Measurements from ENCODE around the gene RPS25.
A peak's percentile ranks its signal among the peaks of the same experiment; 100 is the strongest.
"Not testable (repeated sequence)": the region's sequence is repeated elsewhere in the genome, so short reads cannot be mapped to it uniquely, and the experiment has no call there.

RPS25 gene

GRCh38 chr11:119021631-119022030, 3.5 kb upstream of the RPS25 start:
- H3K27me3 ChIP-seq (ENCODE audit: insufficient read depth, low read length): no peaks in the 10 kb centered on the region
- DNase-seq: no peak
- H2AFZ ChIP-seq (ENCODE audit: insufficient read depth, low read length, poor library complexity): no peak overlapping the region
- H3K27ac ChIP-seq (ENCODE audit: low read depth, low read length): no peak overlapping the region
- H3K4me3 ChIP-seq (ENCODE audit: low read depth, low read length): no peak overlapping the region
- no peak overlapping the region for H4K91ac ChIP-seq (ENCODE audit: low read depth, low read length)
- no peak overlapping the region for H4K12ac ChIP-seq (ENCODE audit: low read depth, low read length)
- no peak overlapping the region for H2BK5ac ChIP-seq (ENCODE audit: low read depth, low read length, poor library complexity)
- H3K18ac ChIP-seq (ENCODE audit: low read length): no peak overlapping the region
- no CpG with 5 or more reads among the region's 5 CpGs for WGBS (ENCODE audit: extremely low coverage, insufficient coverage, insufficient read length)
- no peak overlapping the region for H2BK12ac ChIP-seq (ENCODE audit: low read length)
- peaks cover 18 to 29% of the 10 kb centered on the region in 2 experiments for H3K4me1 ChIP-seq (ENCODE audit: control insufficient read depth in 1 of 2, insufficient read depth in 2 of 2, low read length in 2 of 2)
- H3K4ac ChIP-seq (ENCODE audit: low read depth, low read length): no peak overlapping the region
- no peak overlapping the region for H3K23ac ChIP-seq (ENCODE audit: low read length)
- no peak overlapping the region for H3K4me2 ChIP-seq (ENCODE audit: low read length)
- H3K9me3 ChIP-seq (ENCODE audit: insufficient read depth, low read depth, low read length): no peaks in the 10 kb centered on the region
- H2BK120ac ChIP-seq (ENCODE audit: insufficient read depth, low read length, poor library complexity): no peak overlapping the region
- no peak overlapping the region for H2AK5ac ChIP-seq (ENCODE audit: low read length)
- H4K8ac ChIP-seq (ENCODE audit: low read depth, low read length): no peak overlapping the region
- H3K9ac ChIP-seq (ENCODE audit: low read length): no peak overlapping the region
- H3K79me2 ChIP-seq (ENCODE audit: control insufficient read depth, insufficient read depth, low read length, poor library complexity): peaks cover 11% of the 10 kb centered on the region
- H3K14ac ChIP-seq (ENCODE audit: low read length): no peak overlapping the region
- peaks cover 27 to 30% of the 10 kb centered on the region in 2 experiments for H3K36me3 ChIP-seq (ENCODE audit: control insufficient read depth in 1 of 2, insufficient read depth in 2 of 2, low read length in 2 of 2)
- H3K79me1 ChIP-seq (ENCODE audit: low read length): peaks cover 9% of the 10 kb centered on the region

DNA sequence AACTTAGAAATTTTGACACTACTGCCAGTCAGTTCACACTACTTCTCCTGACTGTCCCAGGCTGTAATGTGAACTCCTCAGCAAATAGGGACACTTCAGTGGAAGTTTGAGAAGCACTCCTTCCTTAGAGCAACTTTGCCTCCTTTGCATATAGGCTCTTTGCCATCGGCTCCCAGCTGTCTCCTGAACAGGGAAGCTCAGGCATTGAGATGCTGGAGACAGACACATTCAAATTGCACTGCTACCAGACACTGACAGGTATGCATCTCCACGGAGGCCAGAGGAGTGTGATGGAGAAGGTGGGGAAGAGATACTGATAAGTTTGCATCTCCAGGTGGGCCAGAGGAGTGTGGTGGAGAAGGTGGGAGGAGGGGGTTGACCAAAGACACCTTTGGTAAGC, 1.9 kb upstream of the RPS25 start:
- H2BK12ac ChIP-seq (ENCODE audit: low read length): no peak overlapping the region
- H2AK5ac ChIP-seq (ENCODE audit: low read length): no peak overlapping the region
- H3K14ac ChIP-seq (ENCODE audit: low read length): no peak overlapping the region
- no peak overlapping the region for H2BK5ac ChIP-seq (ENCODE audit: low read depth, low read length, poor library complexity)
- H3K4me1 ChIP-seq (ENCODE audit: control insufficient read depth in 1 of 2, insufficient read depth in 2 of 2, low read length in 2 of 2): peaks cover 4 to 14% of the 10 kb centered on the region in 2 experiments
- no peak overlapping the region for H3K4ac ChIP-seq (ENCODE audit: low read depth, low read length)
- no peak overlapping the region for H2BK120ac ChIP-seq (ENCODE audit: insufficient read depth, low read length, poor library complexity)
- H3K18ac ChIP-seq (ENCODE audit: low read length): no peak overlapping the region
- peaks cover 28 to 33% of the 10 kb centered on the region in 2 experiments for H3K36me3 ChIP-seq (ENCODE audit: control insufficient read depth in 1 of 2, insufficient read depth in 2 of 2, low read length in 2 of 2)
- H3K23ac ChIP-seq (ENCODE audit: low read length): no peak overlapping the region
- peaks cover 8% of the 10 kb centered on the region for H3K79me1 ChIP-seq (ENCODE audit: low read length)
- peaks cover 2% of the 10 kb centered on the region for H3K9me3 ChIP-seq (ENCODE audit: insufficient read depth, low read depth, low read length)
- H4K12ac ChIP-seq (ENCODE audit: low read depth, low read length): no peak overlapping the region
- no peaks in the 10 kb centered on the region for H3K27me3 ChIP-seq (ENCODE audit: insufficient read depth, low read length)
- peaks cover 11% of the 10 kb centered on the region for H3K79me2 ChIP-seq (ENCODE audit: control insufficient read depth, insufficient read depth, low read length, poor library complexity)
- no peak for DNase-seq
- no peak overlapping the region for H2AFZ ChIP-seq (ENCODE audit: insufficient read depth, low read length, poor library complexity)
- WGBS (ENCODE audit: extremely low coverage, insufficient coverage, insufficient read length): no CpG with 5 or more reads among the region's 2 CpGs
- no peak overlapping the region for H3K4me3 ChIP-seq (ENCODE audit: low read depth, low read length)
- no peak overlapping the region for H3K4me2 ChIP-seq (ENCODE audit: low read length)
- H3K9ac ChIP-seq (ENCODE audit: low read length): no peak overlapping the region
- no peak overlapping the region for H3K27ac ChIP-seq (ENCODE audit: low read depth, low read length)
- H4K91ac ChIP-seq (ENCODE audit: low read depth, low read length): no peak overlapping the region
- no peak overlapping the region for H4K8ac ChIP-seq (ENCODE audit: low read depth, low read length)

GRCh38 chr11:119017377-119017776, 766 bp downstream of the RPS25 start:
- not testable (repeated sequence) for H2BK5ac ChIP-seq (ENCODE audit: low read depth, low read length, poor library complexity); H3K27me3 ChIP-seq (ENCODE audit: insufficient read depth, low read length); H2BK12ac ChIP-seq (ENCODE audit: low read length); H3K9me3 ChIP-seq (ENCODE audit: insufficient read depth, low read depth, low read length); H3K79me1 ChIP-seq (ENCODE audit: low read length); H4K91ac ChIP-seq (ENCODE audit: low read depth, low read length); H2AFZ ChIP-seq (ENCODE audit: insufficient read depth, low read length, poor library complexity); H3K4me1 ChIP-seq (ENCODE audit: control insufficient read depth in 1 of 2, insufficient read depth in 2 of 2, low read length in 2 of 2); H3K18ac ChIP-seq (ENCODE audit: low read length); H3K23ac ChIP-seq (ENCODE audit: low read length); H2BK120ac ChIP-seq (ENCODE audit: insufficient read depth, low read length, poor library complexity); H3K14ac ChIP-seq (ENCODE audit: low read length); DNase-seq; H4K8ac ChIP-seq (ENCODE audit: low read depth, low read length); H2AK5ac ChIP-seq (ENCODE audit: low read length)
- Histone ChIP-seq H3K27ac (ENCODE audit: low read depth, low read length) (peak overlapping the region; percentile 14), H3K79me2 (ENCODE audit: control insufficient read depth, insufficient read depth, low read length, poor library complexity) (peaks cover 11% of the 10 kb centered on the region), H3K4me3 (ENCODE audit: low read depth, low read length) (peak overlapping the region; percentile 97), H3K4ac (ENCODE audit: low read depth, low read length) (peak overlapping the region; percentile 92), H3K36me3 (ENCODE audit: control insufficient read depth in 1 of 2, insufficient read depth in 2 of 2, low read length in 2 of 2) (peaks cover 22 to 38% of the 10 kb centered on the region in 2 experiments), H3K4me2 (ENCODE audit: low read length) (peak overlapping the region; percentile 88), H4K12ac (ENCODE audit: low read depth, low read length) (peak overlapping the region; percentile 51), H3K9ac (ENCODE audit: low read length) (peak overlapping the region; percentile 87)
- whole genome bisulfite sequencing (ENCODE audit: extremely low coverage, insufficient coverage, insufficient read length): no CpG with 5 or more reads among the region's 10 CpGs

DNA sequence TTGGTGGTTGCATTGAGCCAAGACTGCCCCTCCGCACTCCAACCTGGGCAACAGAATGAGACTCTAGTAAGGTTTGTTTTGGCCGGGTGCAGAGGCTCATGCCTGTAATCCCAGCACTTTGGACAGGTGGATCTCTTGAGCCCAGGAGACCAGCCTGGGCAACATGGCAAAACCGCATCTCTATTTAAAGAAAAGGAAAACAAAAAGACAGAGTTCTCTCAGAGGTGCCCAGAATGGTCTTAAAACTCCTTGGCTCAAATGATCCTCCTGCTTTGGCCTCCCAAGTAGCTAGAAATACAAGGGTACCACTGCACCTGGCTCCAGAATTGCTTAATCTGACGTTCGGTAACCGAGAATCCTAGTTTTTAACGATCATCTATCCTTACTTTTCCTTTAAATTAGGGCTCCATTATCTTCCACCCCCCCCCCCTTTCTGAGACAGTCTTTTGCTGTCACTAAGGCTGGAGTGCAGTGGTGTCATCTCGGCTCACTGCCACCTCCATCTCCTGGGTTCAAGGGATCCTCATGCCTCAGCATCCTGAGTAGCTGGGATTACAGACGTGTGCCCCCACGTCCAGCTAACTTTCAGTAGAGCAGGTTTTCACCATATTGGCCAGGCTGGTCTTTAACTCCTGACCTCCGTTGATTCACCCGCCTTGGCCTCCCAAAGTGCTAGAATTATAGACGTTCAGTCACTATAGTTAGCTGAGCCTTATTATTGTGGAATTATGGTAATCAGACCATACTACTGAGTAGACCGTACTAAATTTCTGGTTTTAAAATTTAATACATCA, 1.7 kb downstream of the RPS25 start:
- Histone ChIP-seq H4K91ac (ENCODE audit: low read depth, low read length) (no peak overlapping the region), H3K79me1 (ENCODE audit: low read length) (peaks cover 8% of the 10 kb centered on the region), H2BK5ac (ENCODE audit: low read depth, low read length, poor library complexity) (no peak overlapping the region), H3K23ac (ENCODE audit: low read length) (no peak overlapping the region), H3K36me3 (ENCODE audit: control insufficient read depth in 1 of 2, insufficient read depth in 2 of 2, low read length in 2 of 2) (peaks cover 21 to 41% of the 10 kb centered on the region in 2 experiments), H2AK5ac (ENCODE audit: low read length) (no peak overlapping the region), H3K9me3 (ENCODE audit: insufficient read depth, low read depth, low read length) (peaks cover 2% of the 10 kb centered on the region), H3K4me1 (ENCODE audit: control insufficient read depth in 1 of 2, insufficient read depth in 2 of 2, low read length in 2 of 2) (peaks cover 0 to 5% of the 10 kb centered on the region in 2 experiments), H2BK120ac (ENCODE audit: insufficient read depth, low read length, poor library complexity) (no peak overlapping the region), H4K8ac (ENCODE audit: low read depth, low read length) (no peak overlapping the region), H3K4ac (ENCODE audit: low read depth, low read length) (peak overlapping the region; percentile 29), H3K79me2 (ENCODE audit: control insufficient read depth, insufficient read depth, low read length, poor library complexity) (peaks cover 11% of the 10 kb centered on the region), H3K9ac (ENCODE audit: low read length) (no peak overlapping the region), H3K4me2 (ENCODE audit: low read length) (peak overlapping the region; percentile 15), H2BK12ac (ENCODE audit: low read length) (no peak overlapping the region), H3K27ac (ENCODE audit: low read depth, low read length) (no peak overlapping the region), H3K4me3 (ENCODE audit: low read depth, low read length) (no peak overlapping the region), H2AFZ (ENCODE audit: insufficient read depth, low read length, poor library complexity) (no peak overlapping the region), H3K14ac (ENCODE audit: low read length) (no peak overlapping the region), H3K27me3 (ENCODE audit: insufficient read depth, low read length) (no peaks in the 10 kb centered on the region), H3K18ac (ENCODE audit: low read length) (no peak overlapping the region), H4K12ac (ENCODE audit: low read depth, low read length) (no peak overlapping the region)
- WGBS (ENCODE audit: extremely low coverage, insufficient coverage, insufficient read length): no CpG with 5 or more reads among the region's 14 CpGs
- no peak for DNase-seq
